Stimulated activated CD4-positive, alpha-beta T cell treated with anti-CD3 and anti-CD28 coated beads, Interleukin-4, amount 100 ng/mL, for 24 hours (primary cell): ENCODE data around the gene ITFG1.
"Not testable (repeated sequence)": the region's sequence is repeated elsewhere in the genome, so short reads cannot be mapped to it uniquely, and the experiment has no call there.

Source experiments
- DNase-seq: peaks from one replicate; pipeline ENCODE4 v3.0.0-alpha.2; 2020

Gene ITFG1

DNA sequence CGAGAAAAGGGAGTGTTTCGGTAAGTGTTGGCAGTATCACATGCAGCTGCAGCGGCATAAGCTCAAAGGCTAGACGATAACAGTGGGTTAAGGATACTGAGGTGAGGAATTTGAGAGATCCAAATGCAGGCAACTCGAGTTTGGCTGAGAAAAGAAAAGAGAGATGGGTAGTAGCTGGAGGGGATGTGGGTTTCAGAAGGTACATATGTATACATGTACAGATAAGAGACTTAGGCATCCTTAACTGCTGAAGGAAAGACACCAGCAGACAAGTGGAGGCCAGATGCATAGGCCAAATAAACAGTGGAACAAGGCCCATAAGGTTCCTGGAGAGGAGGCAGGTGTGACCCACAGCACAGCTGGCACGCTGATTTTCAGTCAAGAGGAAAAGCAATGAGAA lies 230.6 kb downstream of the ITFG1 start:
- no peak for DNase-seq

DNA sequence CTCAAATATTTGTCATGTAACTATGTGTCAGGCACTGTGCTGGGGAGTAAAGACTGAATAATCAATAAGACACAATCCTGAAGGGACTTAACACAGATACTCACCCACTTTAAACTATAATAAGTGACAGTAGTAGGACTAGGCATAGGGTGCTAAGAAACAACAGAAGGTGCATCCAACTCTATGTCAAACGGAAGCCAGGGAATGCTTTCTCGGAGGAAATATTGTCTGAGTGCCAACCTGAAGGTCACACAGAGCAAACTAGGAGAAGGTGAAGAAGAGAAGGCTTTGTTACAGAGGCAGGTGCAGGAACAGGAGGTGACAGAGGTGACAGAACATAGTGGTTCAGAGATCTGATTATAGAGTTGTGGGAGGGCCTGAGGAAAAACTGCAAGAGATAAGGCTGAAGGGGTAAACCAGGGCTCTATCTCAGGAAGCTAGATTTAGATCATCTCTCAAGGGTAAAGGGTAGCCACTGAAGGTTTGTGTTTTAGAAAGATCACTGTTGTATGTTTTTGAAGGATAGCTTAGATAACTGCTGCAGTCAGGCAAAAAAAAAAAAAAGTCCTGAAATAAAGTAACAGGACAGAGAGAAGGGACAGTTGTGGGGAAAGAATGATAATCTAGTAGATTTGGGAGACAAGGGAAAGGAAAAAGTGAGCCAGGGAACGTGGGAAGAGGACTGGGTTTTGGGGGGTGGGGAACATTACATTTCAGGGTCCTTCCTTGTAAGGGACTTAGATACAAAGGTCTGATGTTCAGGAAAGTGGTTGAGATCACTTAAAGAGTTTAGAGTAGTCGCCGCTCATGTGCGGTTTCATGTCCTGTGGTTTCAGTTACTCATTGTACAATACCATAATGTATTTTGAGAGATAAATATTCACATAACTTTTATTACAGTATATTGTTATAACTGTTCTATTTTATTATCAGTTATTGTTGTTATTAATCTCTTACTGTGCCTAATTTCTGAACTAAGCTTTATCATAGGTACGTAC lies 231.5 kb downstream of the ITFG1 start:
- no peak for DNase-seq

DNA sequence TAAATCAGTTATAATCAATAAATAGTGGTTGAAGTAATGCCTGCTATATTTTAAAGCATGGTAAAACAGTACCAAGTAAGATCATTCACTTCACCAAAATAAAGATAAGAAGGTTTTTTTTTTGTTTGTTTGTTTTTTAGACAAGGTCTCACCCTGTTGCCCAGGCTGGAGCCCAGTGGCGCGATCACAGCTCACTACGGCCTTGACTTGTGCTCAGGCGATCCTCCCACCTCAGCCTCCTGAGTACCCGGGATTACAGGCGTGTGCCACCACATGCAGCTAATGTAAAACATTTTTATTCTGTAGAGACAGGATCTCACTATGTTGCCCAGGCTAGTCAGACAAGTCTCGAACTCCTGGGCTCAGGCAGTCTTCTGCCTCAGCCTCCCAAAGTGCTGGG lies 232.6 kb downstream of the ITFG1 start:
- no peak for DNase-seq

DNA sequence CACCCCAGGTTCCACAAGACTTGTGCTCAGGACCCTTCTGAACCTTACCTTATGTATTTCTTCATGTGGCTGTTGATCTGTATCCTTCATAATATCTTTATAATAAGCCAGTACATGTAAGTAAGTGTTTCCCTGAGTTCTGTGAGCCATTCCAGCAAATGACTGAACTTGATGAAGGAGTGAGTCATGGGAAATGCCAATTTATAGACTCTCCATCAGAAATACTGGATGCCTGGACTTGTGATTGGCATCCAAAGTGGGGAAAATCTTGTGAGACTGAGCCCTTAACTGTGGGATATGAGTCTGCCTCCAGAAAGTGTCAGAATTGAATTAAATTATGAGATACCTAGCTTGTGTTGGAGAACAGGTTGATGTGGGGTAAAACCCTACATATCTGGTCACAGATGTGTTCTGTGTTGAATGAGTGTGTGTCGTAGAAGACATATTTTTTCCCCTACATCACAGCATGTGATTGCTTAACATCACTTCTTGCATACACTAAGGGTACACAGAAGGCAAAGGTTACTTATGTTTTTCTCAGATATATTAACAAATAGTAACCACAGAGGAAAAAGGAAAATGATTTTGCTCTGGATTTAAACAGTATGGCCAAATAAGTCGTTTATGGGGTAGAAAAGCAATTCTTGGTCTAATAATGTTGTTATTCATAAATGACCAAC lies 247.0 kb downstream of the ITFG1 start:
- DNase-seq, result no peak

DNA sequence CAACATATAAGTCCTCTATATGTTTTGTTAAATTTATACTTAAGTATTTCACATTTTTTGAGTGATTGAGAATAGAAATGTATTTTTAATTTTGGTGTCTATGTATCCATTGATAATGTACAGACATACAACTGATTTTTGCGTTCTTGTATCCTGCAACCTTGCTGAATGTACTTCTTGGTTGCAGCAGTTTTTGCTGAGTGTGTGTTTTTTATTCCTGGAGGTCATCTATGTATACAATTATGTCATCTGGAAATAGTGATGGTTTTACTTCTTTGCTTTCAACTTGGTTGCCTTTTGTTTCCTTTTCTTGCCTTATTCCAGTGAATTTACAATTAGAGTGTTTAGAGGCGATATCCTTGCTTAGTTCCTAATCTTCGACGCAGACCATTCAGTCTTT lies 249.6 kb downstream of the ITFG1 start:
- no peak for DNase-seq

DNA sequence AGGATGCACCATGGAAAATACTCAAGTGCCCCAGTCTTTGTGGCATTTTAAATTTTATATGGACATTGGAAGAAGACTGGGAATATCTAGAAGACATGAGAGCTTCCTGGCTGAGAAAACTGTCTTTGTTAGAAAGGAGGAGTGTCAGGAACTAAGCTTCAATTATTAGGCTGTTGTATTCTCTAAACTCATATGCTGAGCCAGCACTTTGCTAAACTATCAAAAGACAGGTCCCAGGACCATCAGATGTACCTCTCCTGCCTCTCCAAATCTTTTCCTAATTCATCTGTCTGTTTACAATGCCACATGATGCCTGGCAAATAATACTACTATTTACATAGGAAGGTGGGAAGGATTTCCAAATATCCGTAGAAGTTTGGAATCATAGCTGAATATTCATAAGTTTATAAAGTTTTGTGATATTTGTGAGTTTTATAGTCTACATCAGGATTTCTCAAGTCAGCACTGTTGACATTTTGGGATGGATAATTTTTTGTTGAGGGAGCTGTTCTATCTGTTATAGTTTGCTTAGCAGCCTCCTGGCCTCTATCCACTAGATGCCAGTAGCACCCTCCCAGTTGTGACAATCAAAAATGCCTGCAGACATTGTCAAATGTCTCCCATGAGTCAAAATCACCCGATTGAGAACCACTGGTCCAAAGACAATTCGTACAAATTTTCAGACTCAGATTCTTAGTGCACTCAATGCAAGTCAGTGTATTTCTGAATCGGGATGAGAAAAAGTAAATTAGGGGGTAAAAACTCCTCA lies 255.9 kb downstream of the ITFG1 start:
- DNase-seq, result no peak

DNA sequence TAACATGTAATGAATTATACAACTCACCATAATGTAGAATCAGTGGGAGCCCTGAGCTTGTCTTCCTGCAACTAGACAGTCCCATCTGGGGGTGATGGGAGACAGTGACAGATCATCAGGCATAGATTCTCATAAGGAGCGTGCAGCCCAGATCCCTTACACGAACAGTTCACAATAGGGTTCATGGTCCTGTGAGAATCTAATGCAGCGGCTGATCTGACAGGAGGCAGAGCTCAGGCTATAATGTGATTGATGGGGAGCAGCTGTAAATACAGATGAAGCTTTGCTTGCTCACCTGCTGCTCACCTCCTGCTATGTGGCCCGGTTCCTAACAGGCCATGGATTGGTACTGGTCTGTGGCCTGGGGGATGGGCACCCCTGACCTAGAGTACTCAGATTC lies 257.4 kb downstream of the ITFG1 start:
- not testable (repeated sequence) for DNase-seq

DNA sequence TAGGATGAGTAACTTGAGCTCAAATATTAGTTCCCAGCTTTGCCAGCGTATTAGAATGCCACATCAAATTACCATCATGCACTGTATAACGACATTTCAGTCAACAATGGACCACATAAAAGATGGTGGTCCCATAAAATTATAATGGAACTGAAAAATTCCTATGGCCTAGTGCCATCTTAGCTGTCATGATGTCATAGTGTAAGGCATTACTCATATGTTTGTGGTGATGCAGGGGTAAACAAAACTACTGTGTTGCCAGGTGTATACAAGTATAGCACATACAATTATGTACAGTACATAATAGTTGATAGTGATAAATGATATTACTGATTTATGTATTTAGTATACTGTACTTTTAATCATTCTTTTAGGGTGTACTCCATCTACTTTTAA lies 262.7 kb downstream of the ITFG1 start:
- DNase-seq, result no peak

DNA sequence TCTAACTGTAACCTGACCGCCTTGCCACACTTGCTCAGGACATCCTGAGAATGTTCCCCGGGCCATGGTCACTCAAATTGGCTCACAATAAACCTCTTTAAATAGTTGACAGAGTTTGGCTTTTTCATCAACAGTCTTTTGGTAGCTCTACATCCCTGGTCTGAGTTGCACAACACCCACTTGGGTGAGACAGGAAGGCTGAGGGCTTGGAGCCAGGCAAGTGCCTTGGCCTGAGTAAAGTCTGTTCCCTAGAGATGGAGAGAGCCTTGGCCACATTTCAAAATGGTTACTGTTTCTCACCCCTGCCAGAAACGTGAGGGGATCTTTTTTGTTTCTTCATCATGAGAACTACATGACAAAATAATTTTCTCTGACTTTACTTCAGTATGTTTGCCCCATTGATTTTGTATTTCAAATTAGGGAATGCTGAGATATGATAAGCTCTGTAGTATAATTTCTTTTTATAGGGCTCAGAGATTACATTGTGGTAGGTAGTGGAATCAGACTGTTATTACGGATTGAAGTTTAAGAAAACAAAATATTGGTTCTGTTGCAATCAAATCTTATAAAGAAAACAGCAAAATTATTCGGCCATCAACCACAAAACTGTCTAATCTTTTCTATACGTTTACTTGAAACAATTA lies 263.2 kb downstream of the ITFG1 start:
- no peak for DNase-seq

DNA sequence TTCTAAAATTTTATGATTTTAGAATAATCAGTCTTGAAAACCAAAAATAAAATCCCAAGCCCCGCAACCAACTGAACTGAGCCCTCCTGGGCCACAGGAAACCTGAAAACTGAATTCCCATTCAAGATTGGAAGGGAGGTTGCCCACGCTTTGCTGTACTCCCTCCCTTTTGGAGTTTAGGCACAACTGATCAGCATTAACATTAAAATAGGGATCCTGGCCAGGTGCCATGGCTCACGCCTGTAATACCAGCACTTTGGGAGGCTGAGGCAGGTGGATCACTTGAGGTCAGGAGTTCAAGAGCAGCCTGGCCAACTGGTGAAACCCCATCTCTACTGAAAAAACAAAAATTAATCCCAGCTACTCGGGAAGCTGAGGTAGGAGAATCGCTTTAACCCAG lies 264.4 kb downstream of the ITFG1 start:
- DNase-seq, result no peak

DNA sequence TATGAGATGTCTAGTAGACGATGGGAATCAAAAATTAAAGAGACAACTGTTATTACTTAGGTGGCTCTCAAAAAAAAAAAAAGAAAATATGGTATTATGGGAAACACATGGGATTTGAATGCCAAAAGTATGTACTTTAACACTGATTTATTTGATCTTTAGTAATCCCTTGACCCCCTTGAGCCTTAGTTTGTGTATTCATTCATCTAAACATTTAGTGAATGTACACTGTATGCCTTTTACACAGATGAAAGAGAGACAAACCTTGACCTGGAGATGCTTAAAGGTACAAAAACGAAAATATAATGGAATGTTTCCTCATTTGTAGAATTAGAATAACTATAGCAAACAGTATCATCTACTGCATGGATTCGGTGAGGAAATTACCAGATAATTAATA lies 278.5 kb downstream of the ITFG1 start:
- no peak for DNase-seq

DNA sequence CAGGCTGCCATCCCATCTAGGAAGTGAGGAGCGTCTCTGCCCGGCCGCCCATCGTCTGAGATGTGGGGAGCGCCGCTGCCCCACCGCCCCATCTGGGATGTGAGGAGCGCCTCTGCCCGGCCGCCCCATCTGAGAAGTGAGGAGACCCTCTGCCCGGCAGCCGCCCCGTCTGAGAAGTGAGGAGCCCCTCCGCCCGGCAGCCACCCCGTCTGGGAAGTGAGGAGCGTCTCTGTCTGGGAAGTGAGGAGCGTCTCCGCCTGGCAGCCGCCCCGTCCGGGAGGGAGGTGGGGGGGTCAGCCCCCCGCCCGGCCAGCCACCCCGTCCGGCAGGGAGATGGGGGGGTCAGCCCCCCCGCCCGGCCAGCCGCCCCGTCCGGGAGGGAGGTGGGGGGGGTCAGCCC lies 279.8 kb downstream of the ITFG1 start:
- DNase-seq, result not testable (repeated sequence)

DNA sequence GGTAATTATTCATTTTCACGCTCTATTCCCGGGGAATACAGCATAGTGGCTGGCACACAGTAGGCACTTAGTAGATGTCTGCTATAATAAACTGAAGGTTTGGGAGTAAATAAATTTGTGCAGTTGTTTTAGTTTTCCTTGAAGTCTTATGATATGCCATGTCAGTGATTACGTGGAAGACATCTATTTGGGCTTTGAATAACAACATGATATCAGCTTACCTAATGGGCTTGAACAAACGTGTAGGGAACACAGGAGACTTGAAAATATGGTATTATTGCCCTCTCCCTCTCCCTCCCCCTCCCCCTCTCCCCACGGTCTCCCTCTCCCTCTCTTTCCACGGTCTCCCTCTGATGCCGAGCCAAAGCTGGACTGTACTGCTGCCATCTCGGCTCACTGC lies 280.8 kb downstream of the ITFG1 start:
- no peak for DNase-seq

DNA sequence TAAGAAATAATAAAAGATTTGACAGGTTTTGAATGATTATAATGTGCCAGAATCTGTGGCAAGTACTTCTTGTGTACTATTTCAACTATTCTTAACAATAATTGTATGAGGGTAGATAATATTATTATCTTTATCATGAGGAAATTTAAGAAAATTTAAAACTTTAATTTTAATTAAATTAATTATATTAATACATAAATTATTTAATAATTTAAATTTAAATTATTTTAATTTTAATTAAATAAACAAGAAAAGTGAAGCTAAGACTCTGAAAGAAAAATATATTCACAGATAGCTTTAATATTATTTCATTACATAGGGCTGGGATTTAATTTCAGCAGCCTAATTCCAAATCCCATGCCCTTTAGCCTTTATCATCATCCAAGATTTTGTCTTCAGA lies 285.7 kb downstream of the ITFG1 start:
- DNase-seq, result no peak

DNA sequence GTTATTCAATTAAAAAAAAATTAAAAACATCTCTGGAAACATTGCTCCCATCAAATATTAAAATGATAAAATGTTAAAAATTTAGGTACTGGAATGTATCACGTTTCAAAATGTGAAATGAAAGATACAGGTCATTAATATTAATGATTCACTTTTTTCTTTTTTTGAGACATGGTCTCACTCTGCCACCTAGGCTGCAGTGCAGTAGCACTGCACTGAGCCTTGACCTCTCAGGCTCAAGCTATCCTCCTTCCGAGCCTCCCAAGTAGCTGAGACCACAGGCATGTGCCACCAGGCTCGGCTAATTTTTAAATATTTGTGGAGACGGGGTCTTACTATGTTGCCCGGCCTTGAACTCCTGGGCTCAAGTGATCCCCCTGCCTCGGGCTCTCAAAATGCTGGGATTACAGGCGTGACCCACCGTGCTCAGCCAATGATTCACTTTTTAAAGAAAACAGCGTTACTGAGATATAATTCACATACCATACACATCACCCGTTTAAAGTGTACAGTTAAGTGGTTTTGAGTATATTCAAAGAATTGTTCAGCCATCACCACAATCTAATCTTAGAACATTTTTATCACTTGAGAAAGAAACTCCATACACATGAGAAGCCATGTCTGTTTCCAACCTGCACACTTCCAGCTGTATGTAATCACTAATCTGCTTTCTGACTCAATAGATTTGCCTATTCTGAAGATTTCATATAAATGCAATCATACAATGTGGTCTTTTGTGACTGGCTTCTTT lies 298.0 kb downstream of the ITFG1 start:
- DNase-seq, result no peak

DNA sequence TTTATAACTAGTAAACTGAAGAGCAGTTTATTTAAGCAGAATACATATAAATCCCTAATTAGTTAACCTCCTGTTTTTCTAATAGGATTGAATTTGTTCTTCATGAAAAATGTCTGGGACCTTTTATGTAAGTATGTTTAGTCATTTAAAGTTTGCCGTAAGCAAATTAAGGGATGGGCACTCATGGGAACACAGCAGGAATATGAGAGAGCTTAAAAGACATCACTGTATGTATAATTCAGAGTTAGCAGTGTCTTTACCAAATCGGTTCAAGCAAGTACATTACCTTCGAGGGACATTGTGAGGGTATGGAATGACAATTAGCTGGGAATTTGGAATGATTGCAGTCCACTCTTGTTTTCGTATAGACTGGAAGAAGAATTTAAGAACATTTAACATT lies 299.4 kb downstream of the ITFG1 start:
- no peak for DNase-seq

DNA sequence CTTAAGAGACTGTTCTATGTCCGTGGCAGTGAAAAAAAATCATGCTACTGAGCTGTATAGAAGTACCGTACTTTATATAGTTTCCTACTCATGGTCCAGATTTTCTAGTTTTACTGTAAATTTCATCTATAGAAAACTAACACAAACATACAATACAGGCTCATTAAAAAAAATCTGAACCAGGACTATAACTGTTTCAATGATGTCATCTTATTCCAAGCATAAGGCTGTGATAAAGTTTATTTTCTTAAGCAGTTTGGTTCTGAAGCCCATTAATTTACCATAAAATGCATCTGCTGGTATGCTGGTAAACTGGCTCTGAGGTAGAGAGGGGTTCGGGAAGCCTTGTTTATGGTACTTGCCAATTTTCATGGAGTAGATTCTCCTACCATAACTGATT lies 300.4 kb downstream of the ITFG1 start:
- DNase-seq, result no peak

DNA sequence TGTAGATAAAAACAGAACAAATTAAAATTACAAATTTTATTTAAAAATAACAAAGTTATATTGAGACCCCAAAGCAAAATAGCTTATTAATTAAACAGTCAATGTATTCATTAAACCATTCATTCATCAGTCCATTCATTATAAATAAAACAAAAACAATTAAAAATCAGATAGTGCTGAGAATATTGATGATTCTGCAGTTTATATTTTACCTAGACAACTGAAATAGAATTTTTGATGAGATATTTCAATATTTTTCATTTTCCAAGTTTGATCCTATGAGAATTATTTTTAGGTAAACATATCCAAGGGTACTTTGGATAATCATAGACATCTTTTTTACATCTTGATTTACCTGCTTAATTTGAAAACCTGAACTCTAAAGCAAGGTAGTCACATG lies 301.9 kb downstream of the ITFG1 start:
- DNase-seq, result no peak

DNA sequence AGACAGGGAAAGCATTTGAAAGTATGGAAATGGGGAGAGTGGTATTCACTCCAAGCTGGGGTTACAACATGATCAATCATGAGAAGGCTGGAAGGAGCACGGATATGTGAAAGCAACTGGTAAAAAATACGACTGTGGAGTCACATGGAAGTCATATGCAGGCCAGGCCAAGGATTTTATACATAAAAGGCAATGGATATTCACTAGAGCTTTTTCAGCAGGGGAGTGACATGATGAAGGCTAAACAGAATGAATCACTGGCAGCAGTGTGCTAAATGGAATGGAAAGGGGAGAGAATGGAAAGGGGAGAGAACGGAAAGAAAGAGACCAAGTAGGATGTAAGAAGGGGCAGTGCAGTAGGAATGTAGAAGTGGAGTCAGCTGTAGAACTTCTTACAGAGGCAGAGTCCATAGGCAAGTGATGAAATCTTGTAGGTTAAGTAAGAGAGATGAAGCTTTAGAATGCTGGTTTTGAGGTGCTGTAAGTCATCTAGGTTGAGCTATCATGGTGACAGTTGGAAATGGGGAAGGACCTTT lies 304.1 kb downstream of the ITFG1 start:
- no peak for DNase-seq

DNA sequence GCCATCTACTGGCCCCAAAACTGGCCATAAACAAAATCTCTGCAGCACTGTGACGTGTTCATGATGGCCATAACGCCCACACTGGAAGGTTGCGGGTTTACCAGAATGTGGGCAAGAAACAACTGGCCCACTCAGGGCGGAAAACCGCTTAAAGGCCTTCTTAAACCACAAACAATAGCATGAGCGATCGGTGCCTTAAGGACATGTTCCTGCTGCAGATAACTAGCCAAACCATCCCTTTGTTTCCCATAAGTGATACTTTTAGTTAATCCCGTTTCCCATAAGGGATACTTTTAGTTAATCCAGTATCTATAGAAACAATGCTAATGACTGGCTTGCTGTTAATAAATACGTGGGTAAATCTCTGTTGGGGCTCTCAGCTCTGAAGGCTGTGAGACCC lies 308.4 kb downstream of the ITFG1 start:
- DNase-seq, result not testable (repeated sequence)

DNA sequence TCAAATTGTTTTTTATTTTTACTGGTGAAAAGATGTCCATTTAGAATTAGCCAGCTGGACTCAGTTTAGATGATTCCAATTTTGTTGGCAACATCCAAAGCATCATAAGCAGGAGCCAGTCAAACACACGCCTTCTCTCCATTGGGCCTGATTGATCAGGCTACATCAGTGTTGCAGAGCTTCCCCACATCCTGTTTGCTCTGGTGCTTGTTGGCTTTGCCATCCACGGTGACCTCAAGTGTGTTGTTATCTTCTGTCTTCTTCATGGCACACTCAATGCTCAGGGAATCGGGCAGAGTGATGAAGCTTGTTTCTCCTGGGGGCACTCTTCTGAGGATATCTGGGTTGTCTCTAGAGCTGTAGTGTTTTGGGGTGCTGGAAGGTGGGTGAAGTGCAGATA lies 310.8 kb downstream of the ITFG1 start:
- DNase-seq, result no peak

DNA sequence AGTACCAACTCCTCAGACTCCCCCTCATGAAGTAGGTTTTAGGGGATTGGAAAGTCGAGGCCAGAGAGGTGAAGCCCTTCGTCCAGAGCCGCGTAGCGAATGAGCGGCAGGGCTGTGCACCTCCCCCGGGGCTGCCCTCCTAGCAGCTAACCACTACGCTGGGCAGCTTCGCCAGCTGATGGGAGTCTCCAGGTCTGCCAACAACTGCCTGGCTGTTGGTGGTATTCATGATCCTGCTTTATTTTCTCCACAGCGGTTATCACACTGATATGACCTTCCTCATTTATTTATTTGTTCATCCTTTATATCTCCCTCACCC lies 316.3 kb downstream of the ITFG1 start:
- DNase-seq, result no peak
